Neural progenitor cell (in vitro differentiated cells): ENCODE measurements around the gene MAP3K13.

ENCODE experiments used
- EZH2phosphoT487 ChIP-seq: fragments of 200-600 bp; sonication (generic); IDR thresholded peaks from 2 replicates; pipeline ENCODE4 v1.6.1; 2017; ENCODE audit warnings: antibody characterized with exemption
- TF ChIP-seq, protein P1 (sequence below): fragments of 200-600 bp; sonication (generic); IDR thresholded peaks from 2 replicates; pipeline ENCODE4 v1.5.1; 2017; ENCODE audit warnings: antibody characterized with exemption, mild to moderate bottlenecking

DNA sequence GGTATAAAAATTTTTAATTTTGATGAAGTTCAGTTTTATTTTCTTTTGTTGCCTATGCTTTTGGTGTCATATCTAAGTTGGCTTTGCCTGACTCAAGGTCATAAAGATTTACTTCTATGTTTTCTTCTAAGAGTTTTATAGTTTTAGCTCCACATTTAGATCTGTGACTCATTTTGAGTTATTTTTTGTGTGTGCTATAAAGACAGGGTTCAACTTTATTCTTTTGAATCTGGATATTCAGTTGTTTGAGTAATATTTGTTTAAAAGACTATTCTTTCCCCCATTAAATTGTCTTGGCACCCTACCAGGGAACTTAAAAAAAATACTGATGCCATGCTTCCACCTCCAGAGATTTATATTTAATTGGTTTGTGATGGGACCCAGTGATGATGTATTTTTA is 4.0 kb downstream of the MAP3K13 start:
- TF ChIP-seq, protein P1, sequence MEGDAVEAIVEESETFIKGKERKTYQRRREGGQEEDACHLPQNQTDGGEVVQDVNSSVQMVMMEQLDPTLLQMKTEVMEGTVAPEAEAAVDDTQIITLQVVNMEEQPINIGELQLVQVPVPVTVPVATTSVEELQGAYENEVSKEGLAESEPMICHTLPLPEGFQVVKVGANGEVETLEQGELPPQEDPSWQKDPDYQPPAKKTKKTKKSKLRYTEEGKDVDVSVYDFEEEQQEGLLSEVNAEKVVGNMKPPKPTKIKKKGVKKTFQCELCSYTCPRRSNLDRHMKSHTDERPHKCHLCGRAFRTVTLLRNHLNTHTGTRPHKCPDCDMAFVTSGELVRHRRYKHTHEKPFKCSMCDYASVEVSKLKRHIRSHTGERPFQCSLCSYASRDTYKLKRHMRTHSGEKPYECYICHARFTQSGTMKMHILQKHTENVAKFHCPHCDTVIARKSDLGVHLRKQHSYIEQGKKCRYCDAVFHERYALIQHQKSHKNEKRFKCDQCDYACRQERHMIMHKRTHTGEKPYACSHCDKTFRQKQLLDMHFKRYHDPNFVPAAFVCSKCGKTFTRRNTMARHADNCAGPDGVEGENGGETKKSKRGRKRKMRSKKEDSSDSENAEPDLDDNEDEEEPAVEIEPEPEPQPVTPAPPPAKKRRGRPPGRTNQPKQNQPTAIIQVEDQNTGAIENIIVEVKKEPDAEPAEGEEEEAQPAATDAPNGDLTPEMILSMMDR = no peak
- TF ChIP-seq EZH2phosphoT487 = no peak
